Prostate gland (tissue), 2 donors: ENCODE results near the gene FBXL4. TPM values are rescaled to one million over a fixed set of nuclear protein-coding genes. Genes with fewer than 3 reads are reported as not detected.

ENCODE experiments used
- DNase-seq: peaks from one replicate; pipeline ENCODE4 v3.0.0-alpha.2; 2019; ENCODE audit warnings: low spot score
- H3K27ac ChIP-seq, 2 donors: fragments of 200-600 bp; sonication (generic); 2 replicates each; pipeline ENCODE4 v1.5.1; 2017 to 2019
- H3K27me3 ChIP-seq: fragments of 200-600 bp; sonication (generic); replicated peaks from 2 replicates; pipeline ENCODE4 v1.5.1; 2019; ENCODE audit not compliant: insufficient read depth
- H3K36me3 ChIP-seq, 2 donors: fragments of 200-600 bp; sonication (generic); 1 replicate in 1 of 2; 2 replicates in 1 of 2; pipeline versions ENCODE4 v1.5.1 to v1.8.1; 2017 to 2019
- H3K4me1 ChIP-seq: fragments of 200-600 bp; sonication (generic); replicated peaks from 2 replicates; pipeline ENCODE4 v1.5.1; 2019
- H3K4me3 ChIP-seq, 2 donors: fragments of 200-600 bp; sonication (generic); 2 replicates each; pipeline ENCODE4 v1.5.1; 2017 to 2019
- H3K9me3 ChIP-seq: fragments of 200-600 bp; sonication (generic); 2 replicates; pipeline ENCODE4 v1.5.1; 2017
- CTCF ChIP-seq, 4 experiments: fragments of 200-600 bp in 2 of 4; fragments of 450-650 bp in 2 of 4; sonication (generic) in 2 of 4; IDR thresholded peaks; 1 replicate in 3 of 4; 2 replicates in 1 of 4; pipeline ENCODE4 v1.5.1; 2016 to 2019; ENCODE audit warnings: antibody characterized with exemption in 4 of 4, mild to moderate bottlenecking in 2 of 4, moderate library complexity in 2 of 4
- POLR2A ChIP-seq: fragments of 450-650 bp; IDR thresholded peaks from one replicate; pipeline ENCODE4 v1.6.1; 2016; ENCODE audit warnings: antibody characterized with exemption, mild to moderate bottlenecking
- POLR2AphosphoS5 ChIP-seq: sonication (generic); formaldehyde crosslinking; IDR thresholded peaks from one replicate; pipeline ENCODE4 v1.6.1; 2017; ENCODE audit warnings: antibody characterized with exemption
- WGBS: methylation state at CpG from one replicate; pipeline ENCODE4 v1.1.5; 2018; 5-methylcytosine and 5-hydroxymethylcytosine counted together
- intact Hi-C: fragments of 100-400 bp; cut with DNase I; formaldehyde crosslinking; loops from one replicate; pipeline ENCODE4 v1.14.2; 2022
- total RNA-seq, 2 donors: library from RNA; depleted of rRNA; stranded (reverse); fragments of >200 nt; gene quantifications; one replicate each; pipeline ENCODE4 v1.1.0, GENCODE V29; 2016

Gene FBXL4
- total RNA-seq, 2 donors from 2014 or later, result 21.6 to 27.1 TPM

GRCh38 chr6:98946879-98947410, 801 bp downstream of the FBXL4 start:
- Histone ChIP-seq H3K36me3 (no peaks in the 10 kb centered on the region), H3K9me3 (no peaks in the 10 kb centered on the region), H3K4me3 (peak overlapping the region; percentile 78 to 83), H3K4me1 (no peaks in the 10 kb centered on the region), H3K27ac (peak overlapping the region; percentile 76 to 88), H3K27me3 (no peaks in the 10 kb centered on the region)
- 7% methylated on average over 9 of the region's 9 CpGs for WGBS
- no peak for TF ChIP-seq POLR2AphosphoS5
- no peak for TF ChIP-seq CTCF (IDR thresholded peaks at IDR 0.05)
- TF ChIP-seq POLR2A, result no peak
- intact Hi-C loops, result no loop called here
- peak; percentile 12 for DNase-seq

- Histone ChIP-seq H3K4me3 (peak overlapping the region; percentile 78 to 83), H3K27ac (no peak overlapping the region), H3K9me3 (no peaks in the 10 kb centered on the region), H3K36me3 (no peaks in the 10 kb centered on the region), H3K4me1 (no peaks in the 10 kb centered on the region), H3K27me3 (no peaks in the 10 kb centered on the region)
- DNase-seq, result no peak
- no peak for TF ChIP-seq POLR2AphosphoS5
- no peak for TF ChIP-seq POLR2A
- no peak for TF ChIP-seq CTCF (IDR thresholded peaks at IDR 0.05)
- intact Hi-C loops, result no loop called here
- WGBS, result 81% methylated on average over 10 of the region's 10 CpGs
Observed at GRCh38 chr6:98946266-98946878, 1.4 kb downstream of the FBXL4 start.

- Histone ChIP-seq H3K27ac (no peak overlapping the region), H3K27me3 (no peaks in the 10 kb centered on the region), H3K4me3 (no peak overlapping the region), H3K9me3 (no peaks in the 10 kb centered on the region), H3K36me3 (no peaks in the 10 kb centered on the region), H3K4me1 (no peaks in the 10 kb centered on the region)
- TF ChIP-seq POLR2A, result no peak
- 70% methylated on average over 3 of the region's 3 CpGs for WGBS
- intact Hi-C loops, result no loop called here
- no peak for DNase-seq
Observed at GRCh38 chr6:98945311-98946115, 2.2 kb downstream of the FBXL4 start.

GRCh38 chr6:98944598-98945081, 3.1 kb downstream of the FBXL4 start:
- TF ChIP-seq POLR2A (no peak), CTCF (IDR thresholded peaks at IDR 0.05) (no peak), POLR2AphosphoS5 (no peak)
- Histone ChIP-seq H3K27me3 (no peaks in the 10 kb centered on the region), H3K9me3 (no peaks in the 10 kb centered on the region), H3K4me3 (no peak overlapping the region), H3K36me3 (no peaks in the 10 kb centered on the region), H3K27ac (no peak overlapping the region), H3K4me1 (no peaks in the 10 kb centered on the region)
- DNase-seq, result no peak
- 47% methylated on average over 2 of the region's 2 CpGs for WGBS
- intact Hi-C loops, result no loop called here

- intact Hi-C loops, result no loop called here
- DNase-seq, result no peak
- 63% methylated on average over 3 of the region's 3 CpGs for WGBS
Observed at GRCh38 chr6:98944168-98944567, 3.6 kb downstream of the FBXL4 start.

More at GRCh38 chr6:98944168-98944567, 3.6 kb downstream of the FBXL4 start:
- TF ChIP-seq POLR2AphosphoS5 (no peak), CTCF (IDR thresholded peaks at IDR 0.05) (no peak), POLR2A (no peak)
- no peak overlapping the region for H3K27ac ChIP-seq
- no peaks in the 10 kb centered on the region for H3K27me3 ChIP-seq
- H3K4me1 ChIP-seq, result no peaks in the 10 kb centered on the region
- no peaks in the 10 kb centered on the region for H3K9me3 ChIP-seq
- no peaks in the 10 kb centered on the region for H3K36me3 ChIP-seq
- H3K4me3 ChIP-seq, result no peak overlapping the region
